ENCODE results near the gene CRB1. TPM values are rescaled to one million over a fixed set of nuclear protein-coding genes. Genes with fewer than 3 reads are reported as not detected.

CRB1 gene
- total RNA-seq, 1 donor from 2014 or later, result not detected

- Histone ChIP-seq H3K4me3 (no peak overlapping the region), H3K27me3 (no peaks in the 10 kb centered on the region), H3K9me3 (no peaks in the 10 kb centered on the region), H3K27ac (no peak overlapping the region), H3K36me3 (no peaks in the 10 kb centered on the region), H3K4me1 (no peaks in the 10 kb centered on the region)
- no peak for DNase-seq (ENCODE audit: low spot score in 2 of 2)
- TF ChIP-seq CTCF (IDR thresholded peaks at IDR 0.05), result peak in 2 of 3 experiments; percentile 6 to 11
- intact Hi-C loops (cut with DNase I), result no loop called here
These were observed 251.8 kb downstream of the CRB1 start for GRCh38 chr1:197519741-197520334.

GRCh38 chr1:197521118-197521739 lies 253.2 kb downstream of the CRB1 start:
- peak in 2 of 3 experiments; percentile 42 to 51 for TF ChIP-seq CTCF (IDR thresholded peaks at IDR 0.05)
- H3K27me3 ChIP-seq, result no peaks in the 10 kb centered on the region
- H3K9me3 ChIP-seq, result no peaks in the 10 kb centered on the region
- H3K27ac ChIP-seq, result no peak overlapping the region
- intact Hi-C loops (cut with DNase I), result no loop called here
- H3K4me3 ChIP-seq, result no peak overlapping the region
- DNase-seq (ENCODE audit: low spot score in 2 of 2), result no peak
- no peaks in the 10 kb centered on the region for H3K4me1 ChIP-seq
- H3K36me3 ChIP-seq, result no peaks in the 10 kb centered on the region

GRCh38 chr1:197526736-197527371 lies 258.8 kb downstream of the CRB1 start:
- intact Hi-C loops (cut with DNase I), result loop anchor here (5.0 kb wide), 2 partner anchors 395 to 940 kb away; no protein-coding TSS in a partner anchor
- no peaks in the 10 kb centered on the region for H3K4me1 ChIP-seq
- no peak overlapping the region for H3K27ac ChIP-seq

More at GRCh38 chr1:197526736-197527371, 258.8 kb downstream of the CRB1 start:
- no peak for DNase-seq (ENCODE audit: low spot score in 2 of 2)
- no peaks in the 10 kb centered on the region for H3K36me3 ChIP-seq
- TF ChIP-seq CTCF (IDR thresholded peaks at IDR 0.05), result peak; percentile 25 to 69 (median 66)
- no peaks in the 10 kb centered on the region for H3K9me3 ChIP-seq
- H3K27me3 ChIP-seq, result no peaks in the 10 kb centered on the region
- no peak overlapping the region for H3K4me3 ChIP-seq

Other genes with a start within 250 kb of the CRB1 start
- gene F13B, start 201.0 kb upstream of the CRB1 start, total RNA-seq, result not detected
- not detected for gene ASPM, start 121.6 kb upstream of the CRB1 start, total RNA-seq
- gene ZBTB41, start 67.0 kb upstream of the CRB1 start, total RNA-seq, result 1.9 TPM